ENCODE data around the gene CYREN. TPM values are rescaled to one million over a fixed set of nuclear protein-coding genes. Genes with fewer than 3 reads are reported as not detected.

CYREN gene
- total and polyA plus RNA-seq, 2 of the 13 experiments (the other 11 are each of a cell fraction or from before 2014, with no cell fraction given) = 20.7 to 60.7 TPM

GRCh38 chr7:135147899-135148721 lies 22.4 kb downstream of the CYREN start, which contains the start of gene TMEM140 (continued):
- TF ChIP-seq SNAPC4 (CRISPR knock-in tag; IDR thresholded peaks at IDR 0.05) (no peak), SMAD9 (CRISPR knock-in tag; IDR thresholded peaks at IDR 0.05) (no peak), SCMH1 (CRISPR knock-in tag; IDR thresholded peaks at IDR 0.05; ENCODE audit: borderline replicate concordance) (no peak), ZNF878 (CRISPR knock-in tag; IDR thresholded peaks at IDR 0.05) (no peak; the same call in 1 of the 2 replicates), ZNF224 (CRISPR knock-in tag; IDR thresholded peaks at IDR 0.05) (no peak), HNF4G (IDR thresholded peaks at IDR 0.05; ENCODE audit: borderline replicate concordance, low read depth, low read length) (peak; percentile 90), HNF4G (CRISPR knock-in tag; IDR thresholded peaks at IDR 0.05; ENCODE audit: borderline replicate concordance, low read depth) (peak; percentile 32; the same call in 1 of the 2 replicates), ZNF335 (CRISPR knock-in tag; IDR thresholded peaks at IDR 0.05) (peak; percentile 19; the same call in 1 of the 2 replicates), ZNF576 (CRISPR knock-in tag; IDR thresholded peaks at IDR 0.05) (no peak), YY1 (IDR thresholded peaks at IDR 0.05; ENCODE audit: insufficient read depth, insufficient replicate concordance, low read depth, low read length) (no peak), BCL3 (CRISPR knock-in tag; IDR thresholded peaks at IDR 0.05) (no peak), ZBTB25 (CRISPR knock-in tag; IDR thresholded peaks at IDR 0.05) (peak; percentile 32), CCDC6 (CRISPR knock-in tag; IDR thresholded peaks at IDR 0.05) (peak; percentile 76), MTF1 (CRISPR knock-in tag; IDR thresholded peaks at IDR 0.05) (no peak), PHF20 (CRISPR knock-in tag; IDR thresholded peaks at IDR 0.05) (peak; percentile 38; the same call in 1 of the 2 replicates), GLI4 (CRISPR knock-in tag; IDR thresholded peaks at IDR 0.05; ENCODE audit: borderline replicate concordance) (no peak), ZSCAN12 (CRISPR knock-in tag; IDR thresholded peaks at IDR 0.05) (no peak), TEAD2 (CRISPR knock-in tag; IDR thresholded peaks at IDR 0.05) (no peak), ZFP36 (IDR thresholded peaks at IDR 0.05; ENCODE audit: borderline replicate concordance, low read depth, low read length, partially characterized antibody) (no peak)
